ENCODE results near the gene CDNF. TPM values are rescaled to one million over a fixed set of nuclear protein-coding genes. Genes with fewer than 3 reads are reported as not detected.
"Not testable (repeated sequence)": the region's sequence is repeated elsewhere in the genome, so short reads cannot be mapped to it uniquely, and the experiment has no call there.

Gene CDNF
- total and polyA plus RNA-seq, 4 donors, result 1.5 to 5.9 (median 2.9) TPM

GRCh38 chr10:14820775-14821154 is 17.1 kb downstream of the CDNF start:
- H3K9ac ChIP-seq (ENCODE audit: low read depth in 1 of 2, low read length in 2 of 2), result no peak overlapping the region
- DNase-seq (ENCODE audit: low spot score), result no peak
- H3K9me3 ChIP-seq (ENCODE audit: control insufficient read depth in 4 of 4, low read length in 3 of 4), result no peaks in the 10 kb centered on the region
- no peaks in the 10 kb centered on the region for H3K27me3 ChIP-seq (ENCODE audit: control insufficient read depth in 4 of 4, insufficient read depth in 4 of 4, low read length in 3 of 4)
- no peak for TF ChIP-seq CTCF (IDR thresholded peaks at IDR 0.05; ENCODE audit: low read depth, low read length, missing input control)
- TF ChIP-seq, protein P1, sequence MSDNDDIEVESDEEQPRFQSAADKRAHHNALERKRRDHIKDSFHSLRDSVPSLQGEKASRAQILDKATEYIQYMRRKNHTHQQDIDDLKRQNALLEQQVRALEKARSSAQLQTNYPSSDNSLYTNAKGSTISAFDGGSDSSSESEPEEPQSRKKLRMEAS (IDR thresholded peaks at IDR 0.05), result no peak
- TF ChIP-seq HNF4A (conservative IDR thresholded peaks at IDR 0.05), result no peak
- no peak for TF ChIP-seq REST (IDR thresholded peaks at IDR 0.05)
- no peak for TF ChIP-seq FOXA1 (IDR thresholded peaks at IDR 0.05)
- TF ChIP-seq JUND (IDR thresholded peaks at IDR 0.05), result no peak
- TF ChIP-seq SP1 (IDR thresholded peaks at IDR 0.05), result no peak
- TF ChIP-seq RAD21 (IDR thresholded peaks at IDR 0.05), result no peak
- TF ChIP-seq GABPA (IDR thresholded peaks at IDR 0.05 in 1 of 2, conservative IDR thresholded peaks at IDR 0.05 in 1 of 2), result no peak
- TF ChIP-seq ZBTB33 (IDR thresholded peaks at IDR 0.05), result no peak
- no peak for TF ChIP-seq HNF4G (IDR thresholded peaks at IDR 0.05)
- 91% methylated on average over 5 of the region's 5 CpGs for WGBS
- H3K27ac ChIP-seq (ENCODE audit: low read depth in 1 of 2, low read length in 2 of 2), result no peak overlapping the region
- H3K4me3 ChIP-seq (ENCODE audit: low read depth in 1 of 3, low read length in 3 of 3), result no peak overlapping the region
- H3K4me1 ChIP-seq (ENCODE audit: control insufficient read depth in 4 of 4, insufficient read depth in 4 of 4, low read length in 3 of 4), result no peaks in the 10 kb centered on the region
- no peaks in the 10 kb centered on the region for H3K36me3 ChIP-seq (ENCODE audit: control insufficient read depth in 4 of 4, insufficient read depth in 3 of 4, low read depth in 1 of 4, low read length in 3 of 4)

DNA sequence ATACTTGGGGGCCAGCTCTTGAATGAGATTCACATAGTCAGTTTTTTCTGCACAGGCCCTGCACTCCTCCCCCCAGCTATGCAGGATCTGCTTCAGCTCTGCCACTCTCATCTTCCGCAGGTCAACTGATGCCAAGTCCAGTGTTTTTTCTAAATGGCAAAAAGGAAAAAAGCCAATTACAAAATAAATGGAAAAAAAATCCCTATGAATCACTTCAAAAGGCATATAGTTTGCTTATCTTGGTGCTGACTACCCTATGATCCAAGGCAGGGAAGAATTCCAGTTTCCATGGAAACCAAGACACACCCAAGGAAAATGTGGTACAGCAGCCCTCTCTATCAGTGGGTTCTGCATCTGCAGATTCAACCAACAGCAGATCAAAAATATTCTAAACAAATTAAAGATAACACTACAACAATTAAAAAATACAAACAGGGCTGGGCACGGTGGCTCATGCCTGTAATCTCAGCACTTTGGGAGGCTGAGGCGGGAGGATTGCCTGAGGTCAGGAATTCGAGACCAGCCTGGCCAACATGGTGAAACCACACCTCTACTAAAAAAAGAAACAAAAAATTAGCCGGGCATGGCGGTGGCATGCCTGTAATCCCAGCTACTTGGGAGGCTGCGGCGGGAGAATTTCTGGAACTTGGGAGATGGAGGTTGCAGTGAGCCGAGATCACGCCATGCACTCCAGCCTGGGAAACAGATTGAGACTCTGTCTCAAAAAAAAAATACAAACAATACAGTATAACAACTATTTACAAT is 17.6 kb downstream of the CDNF start:
- Histone ChIP-seq H3K27ac (ENCODE audit: low read depth in 1 of 2, low read length in 2 of 2) (no peak overlapping the region), H3K27me3 (ENCODE audit: control insufficient read depth in 4 of 4, insufficient read depth in 4 of 4, low read length in 3 of 4) (no peaks in the 10 kb centered on the region), H3K9ac (ENCODE audit: low read depth in 1 of 2, low read length in 2 of 2) (no peak overlapping the region), H3K9me3 (ENCODE audit: control insufficient read depth in 4 of 4, low read length in 3 of 4) (no peaks in the 10 kb centered on the region), H3K4me1 (ENCODE audit: control insufficient read depth in 4 of 4, insufficient read depth in 4 of 4, low read length in 3 of 4) (no peaks in the 10 kb centered on the region), H3K36me3 (ENCODE audit: control insufficient read depth in 4 of 4, insufficient read depth in 3 of 4, low read depth in 1 of 4, low read length in 3 of 4) (no peaks in the 10 kb centered on the region), H3K4me3 (ENCODE audit: low read depth in 1 of 3, low read length in 3 of 3) (no peak overlapping the region)
- TF ChIP-seq YY1 (IDR thresholded peaks at IDR 0.05) (no peak), RAD21 (IDR thresholded peaks at IDR 0.05) (no peak), TAF1 (conservative IDR thresholded peaks at IDR 0.05) (no peak), RXRA (IDR thresholded peaks at IDR 0.05) (no peak), EGR1 (IDR thresholded peaks at IDR 0.05; ENCODE audit: low read depth in 2 of 2) (no peak), FOXA1 (IDR thresholded peaks at IDR 0.05) (no peak), GABPA (IDR thresholded peaks at IDR 0.05 in 1 of 2, conservative IDR thresholded peaks at IDR 0.05 in 1 of 2) (no peak)
- TF ChIP-seq, protein P1 (IDR thresholded peaks at IDR 0.05), result no peak
- DNase-seq (ENCODE audit: low spot score), result no peak
- WGBS, result 96% methylated on average over 10 of the region's 10 CpGs

- WGBS, result 91% methylated on average over 7 of the region's 7 CpGs
- H3K27me3 ChIP-seq (ENCODE audit: control insufficient read depth in 4 of 4, insufficient read depth in 4 of 4, low read length in 3 of 4); H3K9me3 ChIP-seq (ENCODE audit: control insufficient read depth in 4 of 4, low read length in 3 of 4); H3K36me3 ChIP-seq (ENCODE audit: control insufficient read depth in 4 of 4, insufficient read depth in 3 of 4, low read depth in 1 of 4, low read length in 3 of 4); H3K4me3 ChIP-seq (ENCODE audit: low read depth in 1 of 3, low read length in 3 of 3); DNase-seq (ENCODE audit: low spot score); H3K9ac ChIP-seq (ENCODE audit: low read depth in 1 of 2, low read length in 2 of 2); H3K27ac ChIP-seq (ENCODE audit: low read depth in 1 of 2, low read length in 2 of 2); H3K4me1 ChIP-seq (ENCODE audit: control insufficient read depth in 4 of 4, insufficient read depth in 4 of 4, low read length in 3 of 4): not testable (repeated sequence)
Measured at GRCh38 chr10:14816717-14817116, 21.1 kb downstream of the CDNF start.
